Neural progenitor cell (in vitro differentiated cells): ENCODE measurements around the gene CFAP58.

ENCODE experiments used
- EZH2 ChIP-seq: fragments of 200-600 bp; sonication (generic); IDR thresholded peaks from 2 replicates; pipeline ENCODE4 v1.6.1; 2017; ENCODE audit warnings: antibody characterized with exemption, mild to moderate bottlenecking, moderate library complexity
- TF ChIP-seq, protein P1 (sequence below): fragments of 200-600 bp; sonication (generic); IDR thresholded peaks from 2 replicates; pipeline ENCODE4 v1.5.1; 2017; ENCODE audit warnings: antibody characterized with exemption, mild to moderate bottlenecking

DNA sequence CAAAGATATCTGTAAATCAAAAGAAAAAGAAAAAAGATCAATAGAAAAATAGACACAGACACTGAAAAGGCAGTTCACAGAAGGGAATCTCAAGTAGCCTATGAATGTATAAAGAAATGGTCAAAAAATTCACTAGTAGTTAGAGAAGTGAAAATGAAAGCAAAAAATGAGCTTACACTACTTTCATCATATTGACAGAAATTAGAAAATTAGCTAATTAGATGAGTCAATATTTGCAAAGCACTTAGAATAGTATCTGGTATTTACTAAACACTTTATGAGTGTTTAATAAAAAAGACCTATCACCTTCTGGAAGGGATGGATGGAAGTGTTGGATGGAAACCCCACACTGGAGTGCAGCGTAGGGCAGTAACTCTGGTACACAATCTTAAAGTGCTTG is 1.7 kb upstream of the CFAP58 start:
- TF ChIP-seq, protein P1, sequence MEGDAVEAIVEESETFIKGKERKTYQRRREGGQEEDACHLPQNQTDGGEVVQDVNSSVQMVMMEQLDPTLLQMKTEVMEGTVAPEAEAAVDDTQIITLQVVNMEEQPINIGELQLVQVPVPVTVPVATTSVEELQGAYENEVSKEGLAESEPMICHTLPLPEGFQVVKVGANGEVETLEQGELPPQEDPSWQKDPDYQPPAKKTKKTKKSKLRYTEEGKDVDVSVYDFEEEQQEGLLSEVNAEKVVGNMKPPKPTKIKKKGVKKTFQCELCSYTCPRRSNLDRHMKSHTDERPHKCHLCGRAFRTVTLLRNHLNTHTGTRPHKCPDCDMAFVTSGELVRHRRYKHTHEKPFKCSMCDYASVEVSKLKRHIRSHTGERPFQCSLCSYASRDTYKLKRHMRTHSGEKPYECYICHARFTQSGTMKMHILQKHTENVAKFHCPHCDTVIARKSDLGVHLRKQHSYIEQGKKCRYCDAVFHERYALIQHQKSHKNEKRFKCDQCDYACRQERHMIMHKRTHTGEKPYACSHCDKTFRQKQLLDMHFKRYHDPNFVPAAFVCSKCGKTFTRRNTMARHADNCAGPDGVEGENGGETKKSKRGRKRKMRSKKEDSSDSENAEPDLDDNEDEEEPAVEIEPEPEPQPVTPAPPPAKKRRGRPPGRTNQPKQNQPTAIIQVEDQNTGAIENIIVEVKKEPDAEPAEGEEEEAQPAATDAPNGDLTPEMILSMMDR, result no peak
- TF ChIP-seq EZH2, result no peak
